K562 (cell line): Measurements from ENCODE around the gene CCDC106.

Source experiments
- CSDE1 ChIP-seq, 2 experiments: fragments of 450-650 bp; IDR thresholded peaks; 2 replicates each; pipeline ENCODE4 v1.6.1; 2016; ENCODE audit warnings: mild to moderate bottlenecking in 1 of 2
- MTA2 ChIP-seq: fragments of 450-650 bp; IDR thresholded peaks from 2 replicates; pipeline ENCODE4 v1.6.1; 2016; ENCODE audit warnings: low read depth
- PBX2 ChIP-seq, 2 experiments: IDR thresholded peaks in 1 of 2; conservative IDR thresholded peaks in 1 of 2; 2 replicates each; pipeline ENCODE4 v1.6.1; 2016; ENCODE audit warnings: low read depth in 2 of 2, mild to moderate bottlenecking in 1 of 2, missing compliant biosample characterization in 1 of 2, missing genetic modification characterization in 1 of 2, moderate library complexity in 1 of 2
- TF ChIP-seq, protein P1 (sequence below), 2 experiments: fragments of 450-650 bp; formaldehyde crosslinking in 1 of 2; IDR thresholded peaks; 2 replicates each; pipeline versions ENCODE4 v1.4.0 to v1.6.1; 2014 to 2020; ENCODE audit warnings: mild to moderate bottlenecking in 2 of 2, borderline replicate concordance in 1 of 2, low read depth in 1 of 2
- TF ChIP-seq, protein P2 (sequence below): fragments of 200-800 bp; sonication (Bioruptor generic); IDR thresholded peaks from 2 replicates; pipeline ENCODE4 v1.6.1; 2016; ENCODE audit warnings: missing genetic modification characterization, missing compliant biosample characterization

DNA sequence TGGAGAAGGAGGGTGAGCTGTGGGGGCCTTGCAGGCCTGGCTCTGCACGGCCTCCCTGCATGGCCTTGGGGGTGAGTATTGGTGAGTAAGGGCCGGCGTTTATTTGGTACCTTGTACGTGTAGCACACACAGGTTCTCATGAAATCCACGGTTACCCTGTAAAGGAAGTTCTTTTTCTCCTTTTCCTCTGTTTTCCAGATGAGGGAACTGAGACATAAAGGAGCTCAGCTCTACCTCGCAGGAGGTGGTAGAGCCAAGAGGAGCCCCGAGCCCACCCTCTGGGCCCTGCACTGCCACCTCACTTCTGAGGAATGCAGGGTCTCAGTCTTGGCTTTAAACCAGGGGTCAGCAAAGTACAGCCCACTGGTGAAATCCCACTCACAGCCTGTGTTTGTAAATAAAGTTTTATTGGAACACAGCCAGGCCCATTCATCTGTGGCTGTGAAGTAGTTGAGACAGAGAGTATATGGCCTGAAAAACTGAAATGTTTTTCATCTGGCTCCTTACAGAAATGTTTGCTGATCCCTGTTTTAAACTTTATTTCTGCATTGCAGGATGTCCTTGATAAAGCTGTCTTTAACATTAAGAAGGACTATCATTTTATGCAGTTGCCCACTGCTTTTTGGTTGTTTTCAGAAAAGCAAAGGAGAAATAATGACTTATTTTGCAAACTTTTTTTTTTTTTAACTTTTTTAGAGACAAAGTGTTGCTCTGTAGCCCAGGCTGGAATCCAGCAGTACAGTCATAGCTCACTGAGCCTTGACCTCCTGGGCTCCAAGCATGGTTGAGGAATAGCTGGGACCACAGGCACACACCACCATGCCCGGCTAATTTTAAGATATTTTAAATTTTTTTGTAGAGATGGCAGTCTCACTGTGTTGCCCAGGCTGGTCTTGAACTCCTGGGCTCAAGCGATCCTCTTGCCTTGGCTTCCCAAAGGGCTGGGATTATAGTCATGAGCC, 33.4 kb downstream of the CCDC106 start:
- TF ChIP-seq CSDE1 (IDR thresholded peaks at IDR 0.05) (no peak), MTA2 (no peak), PBX2 (CRISPR knock-in tag; IDR thresholded peaks at IDR 0.05; ENCODE audit: low read depth) (no peak), PBX2 (tag; conservative IDR thresholded peaks at IDR 0.05; ENCODE audit: low read depth) (no peak)
- TF ChIP-seq, protein P1, sequence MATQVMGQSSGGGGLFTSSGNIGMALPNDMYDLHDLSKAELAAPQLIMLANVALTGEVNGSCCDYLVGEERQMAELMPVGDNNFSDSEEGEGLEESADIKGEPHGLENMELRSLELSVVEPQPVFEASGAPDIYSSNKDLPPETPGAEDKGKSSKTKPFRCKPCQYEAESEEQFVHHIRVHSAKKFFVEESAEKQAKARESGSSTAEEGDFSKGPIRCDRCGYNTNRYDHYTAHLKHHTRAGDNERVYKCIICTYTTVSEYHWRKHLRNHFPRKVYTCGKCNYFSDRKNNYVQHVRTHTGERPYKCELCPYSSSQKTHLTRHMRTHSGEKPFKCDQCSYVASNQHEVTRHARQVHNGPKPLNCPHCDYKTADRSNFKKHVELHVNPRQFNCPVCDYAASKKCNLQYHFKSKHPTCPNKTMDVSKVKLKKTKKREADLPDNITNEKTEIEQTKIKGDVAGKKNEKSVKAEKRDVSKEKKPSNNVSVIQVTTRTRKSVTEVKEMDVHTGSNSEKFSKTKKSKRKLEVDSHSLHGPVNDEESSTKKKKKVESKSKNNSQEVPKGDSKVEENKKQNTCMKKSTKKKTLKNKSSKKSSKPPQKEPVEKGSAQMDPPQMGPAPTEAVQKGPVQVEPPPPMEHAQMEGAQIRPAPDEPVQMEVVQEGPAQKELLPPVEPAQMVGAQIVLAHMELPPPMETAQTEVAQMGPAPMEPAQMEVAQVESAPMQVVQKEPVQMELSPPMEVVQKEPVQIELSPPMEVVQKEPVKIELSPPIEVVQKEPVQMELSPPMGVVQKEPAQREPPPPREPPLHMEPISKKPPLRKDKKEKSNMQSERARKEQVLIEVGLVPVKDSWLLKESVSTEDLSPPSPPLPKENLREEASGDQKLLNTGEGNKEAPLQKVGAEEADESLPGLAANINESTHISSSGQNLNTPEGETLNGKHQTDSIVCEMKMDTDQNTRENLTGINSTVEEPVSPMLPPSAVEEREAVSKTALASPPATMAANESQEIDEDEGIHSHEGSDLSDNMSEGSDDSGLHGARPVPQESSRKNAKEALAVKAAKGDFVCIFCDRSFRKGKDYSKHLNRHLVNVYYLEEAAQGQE (IDR thresholded peaks at IDR 0.05; ENCODE audit: borderline replicate concordance): no peak
- TF ChIP-seq, protein P1 (CRISPR knock-in tag; IDR thresholded peaks at IDR 0.05; ENCODE audit: low read depth): no peak
- TF ChIP-seq, protein P2, sequence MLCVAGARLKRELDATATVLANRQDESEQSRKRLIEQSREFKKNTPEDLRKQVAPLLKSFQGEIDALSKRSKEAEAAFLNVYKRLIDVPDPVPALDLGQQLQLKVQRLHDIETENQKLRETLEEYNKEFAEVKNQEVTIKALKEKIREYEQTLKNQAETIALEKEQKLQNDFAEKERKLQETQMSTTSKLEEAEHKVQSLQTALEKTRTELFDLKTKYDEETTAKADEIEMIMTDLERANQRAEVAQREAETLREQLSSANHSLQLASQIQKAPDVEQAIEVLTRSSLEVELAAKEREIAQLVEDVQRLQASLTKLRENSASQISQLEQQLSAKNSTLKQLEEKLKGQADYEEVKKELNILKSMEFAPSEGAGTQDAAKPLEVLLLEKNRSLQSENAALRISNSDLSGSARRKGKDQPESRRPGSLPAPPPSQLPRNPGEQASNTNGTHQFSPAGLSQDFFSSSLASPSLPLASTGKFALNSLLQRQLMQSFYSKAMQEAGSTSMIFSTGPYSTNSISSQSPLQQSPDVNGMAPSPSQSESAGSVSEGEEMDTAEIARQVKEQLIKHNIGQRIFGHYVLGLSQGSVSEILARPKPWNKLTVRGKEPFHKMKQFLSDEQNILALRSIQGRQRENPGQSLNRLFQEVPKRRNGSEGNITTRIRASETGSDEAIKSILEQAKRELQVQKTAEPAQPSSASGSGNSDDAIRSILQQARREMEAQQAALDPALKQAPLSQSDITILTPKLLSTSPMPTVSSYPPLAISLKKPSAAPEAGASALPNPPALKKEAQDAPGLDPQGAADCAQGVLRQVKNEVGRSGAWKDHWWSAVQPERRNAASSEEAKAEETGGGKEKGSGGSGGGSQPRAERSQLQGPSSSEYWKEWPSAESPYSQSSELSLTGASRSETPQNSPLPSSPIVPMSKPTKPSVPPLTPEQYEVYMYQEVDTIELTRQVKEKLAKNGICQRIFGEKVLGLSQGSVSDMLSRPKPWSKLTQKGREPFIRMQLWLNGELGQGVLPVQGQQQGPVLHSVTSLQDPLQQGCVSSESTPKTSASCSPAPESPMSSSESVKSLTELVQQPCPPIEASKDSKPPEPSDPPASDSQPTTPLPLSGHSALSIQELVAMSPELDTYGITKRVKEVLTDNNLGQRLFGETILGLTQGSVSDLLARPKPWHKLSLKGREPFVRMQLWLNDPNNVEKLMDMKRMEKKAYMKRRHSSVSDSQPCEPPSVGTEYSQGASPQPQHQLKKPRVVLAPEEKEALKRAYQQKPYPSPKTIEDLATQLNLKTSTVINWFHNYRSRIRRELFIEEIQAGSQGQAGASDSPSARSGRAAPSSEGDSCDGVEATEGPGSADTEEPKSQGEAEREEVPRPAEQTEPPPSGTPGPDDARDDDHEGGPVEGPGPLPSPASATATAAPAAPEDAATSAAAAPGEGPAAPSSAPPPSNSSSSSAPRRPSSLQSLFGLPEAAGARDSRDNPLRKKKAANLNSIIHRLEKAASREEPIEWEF (CRISPR knock-in tag): no peak
